Measurements from ENCODE around the gene ATP1B2. TPM values are rescaled to one million over a fixed set of nuclear protein-coding genes. Genes with fewer than 3 reads are reported as not detected.

The ATP1B2 gene
- total and polyA plus RNA-seq, 7 donors, result 0.60 to 4.2 (median 1.3) TPM; not detected in 1

GRCh38 chr17:7644775-7645174 lies 6.0 kb upstream of the ATP1B2 start:
- no peak for DNase-seq
- Histone ChIP-seq H3K9me3 (no peaks in the 10 kb centered on the region), H3K36me3 (no peaks in the 10 kb centered on the region), H3K4me1 (no peaks in the 10 kb centered on the region), H3K27me3 (peaks cover 0 to 36% (median 8%) of the 10 kb centered on the region in 3 donors), H3K27ac (no peak overlapping the region), H3K4me3 (no peak overlapping the region)
- WGBS, 2 donors, result 75 to 83% methylated on average over 4 of the region's 4 CpGs
- no peak for TF ChIP-seq POLR2A (IDR thresholded peaks at IDR 0.05)
- intact Hi-C loops (cut with DNase I), result no loop called here

DNA sequence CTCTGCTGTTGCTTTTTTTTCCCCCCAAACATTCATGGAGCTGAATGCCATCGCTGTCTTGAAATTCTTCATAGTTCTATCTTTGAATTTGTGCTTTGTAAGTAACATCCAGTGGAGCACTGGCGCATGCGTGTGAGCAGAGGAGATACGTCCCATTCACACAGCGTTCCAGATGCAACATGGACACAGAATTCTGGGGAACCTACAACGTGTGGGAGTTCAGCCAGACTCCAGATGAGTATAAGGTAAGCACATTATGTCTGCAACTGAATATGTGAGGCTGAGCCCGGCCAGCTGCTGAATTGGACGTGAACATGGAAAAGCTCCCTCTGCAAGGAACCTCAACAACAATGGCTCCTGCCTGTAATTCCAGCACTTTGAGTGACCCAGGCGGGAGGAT lies 4.3 kb upstream of the ATP1B2 start:
- Histone ChIP-seq H3K9me3 (no peaks in the 10 kb centered on the region), H3K27me3 (peaks cover 7 to 53% (median 22%) of the 10 kb centered on the region in 3 donors), H3K4me1 (peaks cover 0 to 16% (median 14%) of the 10 kb centered on the region in 4 donors), H3K4me3 (no peak overlapping the region), H3K36me3 (no peaks in the 10 kb centered on the region), H3K27ac (no peak overlapping the region)
- TF ChIP-seq EP300 (IDR thresholded peaks at IDR 0.05), result no peak
- intact Hi-C loops (cut with DNase I), result no loop called here
- no peak for DNase-seq
- WGBS, 2 donors, result 81 to 85% methylated on average over 9 of the region's 9 CpGs

GRCh38 chr17:7647018-7647417 lies 3.7 kb upstream of the ATP1B2 start:
- intact Hi-C loops (cut with DNase I), result no loop called here
- Histone ChIP-seq H3K4me3 (no peak overlapping the region), H3K27ac (no peak overlapping the region), H3K9me3 (no peaks in the 10 kb centered on the region), H3K27me3 (peaks cover 11 to 59% (median 27%) of the 10 kb centered on the region in 3 donors), H3K4me1 (peaks cover 0 to 21% (median 18%) of the 10 kb centered on the region in 4 donors), H3K36me3 (no peaks in the 10 kb centered on the region)
- TF ChIP-seq POLR2A (IDR thresholded peaks at IDR 0.05), result no peak
- no peak for TF ChIP-seq EP300 (IDR thresholded peaks at IDR 0.05)
- no peak for TF ChIP-seq POLR2AphosphoS5 (IDR thresholded peaks at IDR 0.05)
- TF ChIP-seq, protein P1, sequence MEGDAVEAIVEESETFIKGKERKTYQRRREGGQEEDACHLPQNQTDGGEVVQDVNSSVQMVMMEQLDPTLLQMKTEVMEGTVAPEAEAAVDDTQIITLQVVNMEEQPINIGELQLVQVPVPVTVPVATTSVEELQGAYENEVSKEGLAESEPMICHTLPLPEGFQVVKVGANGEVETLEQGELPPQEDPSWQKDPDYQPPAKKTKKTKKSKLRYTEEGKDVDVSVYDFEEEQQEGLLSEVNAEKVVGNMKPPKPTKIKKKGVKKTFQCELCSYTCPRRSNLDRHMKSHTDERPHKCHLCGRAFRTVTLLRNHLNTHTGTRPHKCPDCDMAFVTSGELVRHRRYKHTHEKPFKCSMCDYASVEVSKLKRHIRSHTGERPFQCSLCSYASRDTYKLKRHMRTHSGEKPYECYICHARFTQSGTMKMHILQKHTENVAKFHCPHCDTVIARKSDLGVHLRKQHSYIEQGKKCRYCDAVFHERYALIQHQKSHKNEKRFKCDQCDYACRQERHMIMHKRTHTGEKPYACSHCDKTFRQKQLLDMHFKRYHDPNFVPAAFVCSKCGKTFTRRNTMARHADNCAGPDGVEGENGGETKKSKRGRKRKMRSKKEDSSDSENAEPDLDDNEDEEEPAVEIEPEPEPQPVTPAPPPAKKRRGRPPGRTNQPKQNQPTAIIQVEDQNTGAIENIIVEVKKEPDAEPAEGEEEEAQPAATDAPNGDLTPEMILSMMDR (IDR thresholded peaks at IDR 0.05), result no peak
- no peak for DNase-seq
- WGBS, 2 donors, result 78 to 84% methylated on average over 4 of the region's 4 CpGs

DNA sequence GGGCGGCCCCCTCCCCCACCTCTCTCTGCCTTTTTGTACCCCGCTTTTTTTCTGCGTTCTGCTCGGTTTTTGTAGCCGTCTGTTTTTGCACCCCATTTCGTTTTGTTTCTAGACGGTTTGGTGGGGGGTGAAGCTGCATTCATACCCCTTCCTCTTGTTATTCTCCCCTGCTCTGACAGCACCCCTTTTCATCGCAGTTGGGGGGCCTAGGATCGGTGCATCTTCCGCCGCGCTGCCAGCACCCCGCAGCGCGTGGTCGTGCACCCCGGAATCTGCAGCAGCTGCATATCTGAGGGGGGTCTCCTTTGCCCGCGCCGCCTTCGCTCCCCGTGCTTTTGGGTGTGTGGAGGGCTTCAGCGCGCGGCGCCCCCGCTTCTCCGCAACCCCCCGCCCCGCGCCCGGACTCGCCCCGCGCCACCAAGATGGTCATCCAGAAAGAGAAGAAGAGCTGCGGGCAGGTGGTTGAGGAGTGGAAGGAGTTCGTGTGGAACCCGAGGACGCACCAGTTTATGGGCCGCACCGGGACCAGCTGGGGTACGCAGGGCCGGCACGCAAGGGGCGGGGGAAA lies 455 bp downstream of the ATP1B2 start:
- Histone ChIP-seq H3K36me3 (no peaks in the 10 kb centered on the region), H3K27me3 (peaks cover 11 to 61% (median 29%) of the 10 kb centered on the region in 3 donors), H3K4me3 (peak overlapping the region; percentile 39 to 55 (median 52)), H3K4me1 (peaks cover 0 to 21% (median 18%) of the 10 kb centered on the region in 4 donors), H3K27ac (peak overlapping the region; percentile 51 to 68 (median 58)), H3K9me3 (no peaks in the 10 kb centered on the region)
- 1 to 2% methylated on average over 45 of the region's 45 CpGs for WGBS, 2 donors
- no peak for DNase-seq
- TF ChIP-seq POLR2AphosphoS5 (IDR thresholded peaks at IDR 0.05) (no peak), POLR2A (IDR thresholded peaks at IDR 0.05) (no peak), EP300 (IDR thresholded peaks at IDR 0.05) (no peak)
- TF ChIP-seq, protein P1 (IDR thresholded peaks at IDR 0.05), result no peak
- intact Hi-C loops (cut with DNase I), result loop anchor here (5.0 kb wide), 1 partner anchor 36 kb away; the partner anchor contains the start of genes TP53 and WRAP53

DNA sequence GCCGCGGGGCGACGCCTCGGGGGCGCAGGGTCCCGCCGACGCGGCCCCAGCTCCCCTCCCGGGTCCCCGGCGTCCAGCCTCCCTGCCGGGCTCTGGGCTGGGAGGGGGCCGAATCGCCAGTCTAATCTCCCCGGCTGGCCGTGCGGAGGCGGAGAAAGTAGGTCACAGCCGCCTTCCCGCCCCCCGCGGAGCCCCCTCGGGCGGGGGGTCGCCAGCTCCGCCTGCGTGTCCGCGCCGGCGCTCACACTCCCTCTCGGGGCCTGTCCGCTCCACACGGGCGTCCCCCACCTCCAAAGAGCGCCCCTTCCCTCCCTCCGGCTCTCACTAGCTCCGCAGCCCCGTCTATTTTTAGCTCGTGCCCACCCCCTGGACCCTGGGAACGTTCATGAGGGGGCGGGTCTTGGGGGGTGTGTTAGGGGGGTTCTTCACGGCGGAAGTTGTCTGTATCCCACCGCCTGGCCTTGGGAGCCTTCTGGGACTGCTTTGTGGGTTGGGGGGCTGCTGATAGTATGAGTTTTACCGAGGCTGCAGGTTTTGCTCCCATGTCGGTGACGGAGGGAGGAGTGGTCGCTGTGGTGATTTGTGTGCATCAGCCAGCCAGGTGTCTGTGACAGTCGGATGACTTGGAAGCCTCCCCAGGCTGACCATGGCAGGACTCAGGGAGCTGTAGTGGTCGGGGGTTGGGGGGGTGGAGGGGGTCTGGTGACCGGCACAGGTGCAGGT lies 1.1 kb downstream of the ATP1B2 start:
- peaks cover 11 to 61% (median 29%) of the 10 kb centered on the region in 3 donors for H3K27me3 ChIP-seq
- H3K9me3 ChIP-seq, result no peaks in the 10 kb centered on the region
- TF ChIP-seq EP300 (IDR thresholded peaks at IDR 0.05) (no peak), POLR2A (IDR thresholded peaks at IDR 0.05) (no peak), POLR2AphosphoS5 (IDR thresholded peaks at IDR 0.05) (no peak)
- TF ChIP-seq, protein P1 (IDR thresholded peaks at IDR 0.05), result no peak
- H3K4me3 ChIP-seq, result peak overlapping the region; percentile 39 to 55 (median 52)
- whole genome bisulfite sequencing, 2 donors, result 5 to 6% methylated on average over 54 of the region's 54 CpGs
- DNase-seq, result no peak
- peak overlapping the region; percentile 51 to 68 (median 58) for H3K27ac ChIP-seq
- peaks cover 0 to 25% (median 21%) of the 10 kb centered on the region in 4 donors for H3K4me1 ChIP-seq
- H3K36me3 ChIP-seq, result no peaks in the 10 kb centered on the region
- intact Hi-C loops (cut with DNase I), result loop anchor here (5.0 kb wide), 1 partner anchor 35 kb away; the partner anchor contains the start of genes TP53 and WRAP53

Data from sigmoid colon (tissue), 7 donors.